Lung (tissue), 12 donors: Measurements from ENCODE around the gene AFAP1L2. TPM values are rescaled to one million over a fixed set of nuclear protein-coding genes. Genes with fewer than 3 reads are reported as not detected.

Experiments
- ATAC-seq: fragments of 200-7000 bp; cut with Tn5 transposase; one replicate; pipeline ENCODE4 v1.9.1; 2020; ENCODE audit warnings: moderate number of reproducible peaks; ENCODE audit not compliant: insufficient read depth, low FRiP score
- DNase-seq, 3 donors: peaks; one replicate each; pipeline ENCODE4 v3.0.0-alpha.2; 2013 to 2017
- H3K27ac ChIP-seq, 2 donors: one replicate each; pipeline ENCODE4 v1.5.1; 2013; ENCODE audit warnings: mild to moderate bottlenecking in 2 of 2, moderate library complexity in 2 of 2, control low read depth in 1 of 2, inconsistent platforms in 1 of 2, low read depth in 1 of 2, low read length in 1 of 2
- H3K27me3 ChIP-seq, 3 donors: one replicate each; pipeline ENCODE4 v1.5.1; 2013; ENCODE audit warnings: low read length in 2 of 3; ENCODE audit not compliant: control insufficient read depth in 3 of 3, insufficient read depth in 3 of 3
- H3K36me3 ChIP-seq, 4 donors: one replicate each; pipeline ENCODE4 v1.5.1; 2013; ENCODE audit warnings: low read length in 4 of 4, mild to moderate bottlenecking in 1 of 4, moderate library complexity in 1 of 4; ENCODE audit not compliant: control insufficient read depth in 4 of 4, insufficient read depth in 4 of 4
- H3K4me1 ChIP-seq, 5 donors: one replicate each; pipeline ENCODE4 v1.5.1; 2013; ENCODE audit warnings: low read length in 5 of 5, mild to moderate bottlenecking in 2 of 5, moderate library complexity in 1 of 5; ENCODE audit not compliant: control insufficient read depth in 5 of 5, insufficient read depth in 5 of 5
- H3K4me3 ChIP-seq: one replicate; pipeline ENCODE4 v1.5.1; 2013; ENCODE audit warnings: mild to moderate bottlenecking, control low read depth, moderate library complexity
- H3K9ac ChIP-seq, 2 donors: one replicate each; pipeline ENCODE4 v1.5.1; 2013; ENCODE audit warnings: low read length in 2 of 2, control low read depth in 1 of 2; ENCODE audit not compliant: insufficient read depth in 1 of 2
- H3K9me3 ChIP-seq, 4 donors: one replicate each; pipeline ENCODE4 v1.5.1; 2013; ENCODE audit warnings: low read length in 3 of 4, mild to moderate bottlenecking in 1 of 4, moderate library complexity in 1 of 4; ENCODE audit not compliant: control insufficient read depth in 4 of 4, insufficient read depth in 3 of 4
- CTCF ChIP-seq: IDR thresholded peaks from 2 replicates; pipeline ENCODE4 v1.5.1; 2012; ENCODE audit warnings: mild to moderate bottlenecking; ENCODE audit errors: control extremely low read depth, extremely low read depth
- WGBS, 2 donors: extraction: QIAGEN DNeasy Blood & Tissue Kit; methylation state at CpG; one replicate each; pipeline ENCODE4 v1.1.7; 2013; 5-methylcytosine and 5-hydroxymethylcytosine counted together
- polyA plus RNA-seq, 2 donors: library from polyadenylated mRNA; stranded (reverse); fragments of 200-250 nt; gene quantifications; one replicate each; pipeline ENCODE4 v1.2.1, GENCODE V29; 2013
- total RNA-seq, 2 donors: library from RNA; depleted of rRNA in 1 of 2; stranded (reverse); fragments of >200 nt in 1 of 2; gene quantifications; one replicate each; pipeline ENCODE4 v1.2.1, GENCODE V29; 2014 to 2021
- donor health status: control.
- donor health status: control.
- donor health status: Bipolar disorder and iron deficiency.
- donor health status: healthy.
- donor health status: DM: yes; HTN: yes; CAD: no.

The AFAP1L2 gene
- total and polyA plus RNA-seq, 4 donors = 2.0 to 21.0 (median 5.8) TPM

DNA sequence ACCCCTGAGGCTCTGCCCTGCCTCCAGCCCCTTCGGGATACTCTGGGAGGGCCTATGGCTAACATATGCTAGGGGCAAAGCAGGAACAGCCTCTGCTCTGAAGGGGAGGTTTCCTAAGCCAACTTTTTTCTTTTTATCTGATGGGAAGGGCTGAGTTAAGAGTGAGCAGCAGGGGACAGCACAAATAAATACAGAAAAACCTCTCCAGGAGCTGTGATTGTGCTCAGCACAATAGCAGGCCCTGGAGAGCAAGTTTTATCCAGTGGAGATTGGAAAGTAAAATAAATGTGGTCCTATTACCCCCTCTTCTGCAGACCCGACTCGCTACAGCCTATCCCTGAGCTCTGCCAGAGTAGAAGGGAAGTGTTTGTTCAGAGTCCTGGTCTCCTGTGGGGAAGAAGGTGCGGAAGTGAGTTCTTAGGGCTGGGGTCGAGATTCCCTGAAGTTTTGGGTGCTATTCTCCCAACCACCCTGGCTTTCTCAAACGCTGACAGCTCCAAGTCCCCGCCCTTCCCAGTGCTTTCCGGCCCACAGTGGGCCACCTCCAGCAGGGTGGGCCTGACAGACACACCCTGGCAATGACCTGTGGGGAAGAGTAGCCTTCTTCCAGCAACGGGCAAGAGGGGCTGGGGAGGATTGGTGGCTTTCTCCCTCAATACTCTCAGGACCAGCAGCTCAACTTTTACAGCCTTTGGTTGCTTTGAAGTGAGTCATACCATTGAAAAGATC is 23.0 kb upstream of the AFAP1L2 start:
- Histone ChIP-seq H3K4me1 (peaks cover 2 to 23% (median 7%) of the 10 kb centered on the region in 5 donors), H3K27ac (peak overlapping the region in 1 of 2 donors; percentile 36), H3K36me3 (peaks cover 0 to 7% (median 2%) of the 10 kb centered on the region in 4 donors), H3K9me3 (no peaks in the 10 kb centered on the region), H3K9ac (no peak overlapping the region), H3K4me3 (no peak overlapping the region), H3K27me3 (no peaks in the 10 kb centered on the region)
- WGBS, 2 donors = 68 to 84% methylated on average over 9 of the region's 9 CpGs
- ATAC-seq (no peak), DNase-seq (peak; percentile 38 to 67 (median 63))
- TF ChIP-seq CTCF = no peak

- no peak for DNase-seq
- Histone ChIP-seq H3K9me3 (no peaks in the 10 kb centered on the region), H3K27me3 (no peaks in the 10 kb centered on the region), H3K4me3 (no peak overlapping the region), H3K4me1 (peaks cover 2 to 14% (median 5%) of the 10 kb centered on the region in 5 donors), H3K27ac (peak overlapping the region in 1 of 2 donors; percentile 36), H3K36me3 (peaks cover 0 to 6% (median 2%) of the 10 kb centered on the region in 4 donors), H3K9ac (no peak overlapping the region)
- no peak for TF ChIP-seq CTCF
- WGBS, 2 donors = 58 to 74% methylated on average over 5 of the region's 5 CpGs
- no peak for ATAC-seq
Measured at GRCh38 chr10:114426476-114426875, 22.2 kb upstream of the AFAP1L2 start.

GRCh38 chr10:114420811-114421485 is 16.6 kb upstream of the AFAP1L2 start:
- Histone ChIP-seq H3K4me1 (no peaks in the 10 kb centered on the region), H3K9ac (no peak overlapping the region), H3K9me3 (no peaks in the 10 kb centered on the region), H3K4me3 (no peak overlapping the region), H3K27ac (no peak overlapping the region), H3K27me3 (no peaks in the 10 kb centered on the region), H3K36me3 (no peaks in the 10 kb centered on the region)
- ATAC-seq (no peak), DNase-seq (no peak)
- TF ChIP-seq CTCF = no peak
- WGBS, 2 donors = 88 to 92% methylated on average over 4 of the region's 4 CpGs
